HepG2 (cell line): ENCODE data around the gene CBX2. TPM values are rescaled to one million over a fixed set of nuclear protein-coding genes. Genes with fewer than 3 reads are reported as not detected.

Experiments
- CHD2 ChIP-seq: IDR thresholded peaks from 2 replicates; pipeline ENCODE4 v1.6.1; 2011; ENCODE audit warnings: low read depth, low read length, improper control_type of control experiment
- GTF3A ChIP-seq: sonication (generic); formaldehyde crosslinking; conservative IDR thresholded peaks from 2 replicates; pipeline ENCODE4 v1.4.0; 2020; ENCODE audit warnings: mild to moderate bottlenecking, missing genetic modification reagents
- NFE2L1 ChIP-seq: sonication (generic); formaldehyde crosslinking; IDR thresholded peaks from 2 replicates; pipeline ENCODE4 v1.4.0; 2020; ENCODE audit warnings: missing genetic modification reagents, mild to moderate bottlenecking, borderline replicate concordance
- REST ChIP-seq, 2 experiments: IDR thresholded peaks; 2 replicates each; pipeline ENCODE4 v1.6.1; 2011 to 2012; ENCODE audit warnings: low read length in 2 of 2, borderline replicate concordance in 1 of 2, low read depth in 1 of 2, mild to moderate bottlenecking in 1 of 2, moderate library complexity in 1 of 2
- TOPORS ChIP-seq: sonication (generic); formaldehyde crosslinking; IDR thresholded peaks from 2 replicates; pipeline ENCODE4 v1.8.0; 2023; ENCODE audit warnings: mild to moderate bottlenecking, missing genetic modification reagents
- ZNF121 ChIP-seq: sonication (generic); formaldehyde crosslinking; IDR thresholded peaks from 2 replicates; pipeline ENCODE4 v1.5.0; 2020; ENCODE audit warnings: mild to moderate bottlenecking, missing genetic modification reagents
- ZNF274 ChIP-seq: sonication (generic); formaldehyde crosslinking; IDR thresholded peaks from 2 replicates; pipeline ENCODE4 v1.5.1; 2020; ENCODE audit warnings: mild to moderate bottlenecking, missing genetic modification reagents
- ZNF619 ChIP-seq: sonication (generic); formaldehyde crosslinking; IDR thresholded peaks from 2 replicates; pipeline ENCODE4 v1.4.0; 2020; ENCODE audit warnings: mild to moderate bottlenecking, missing genetic modification reagents
- ZNF749 ChIP-seq: sonication (generic); formaldehyde crosslinking; IDR thresholded peaks from 2 replicates; pipeline ENCODE4 v1.8.0; 2022; ENCODE audit warnings: mild to moderate bottlenecking, missing genetic modification reagents, moderate library complexity, borderline replicate concordance
- polyA plus RNA-seq, 8 experiments: library from polyadenylated mRNA; depleted of rRNA in 3 of 8; stranded (reverse) in 7 of 8; unstranded in 1 of 8; fragments of >200 nt; fragmentation: Illumina TruSeq in 4 of 8; extraction: Trizol in 4 of 8; gene quantifications; 2 replicates each; pipeline versions ENCODE4 v1.2.1 to v1.2.3, GENCODE V29; 2011 to 2016; ENCODE audit warnings: low read depth in 4 of 8, missing spikeins in 1 of 8, mixed read lengths in 1 of 8; ENCODE audit not compliant: insufficient read depth in 1 of 8
- total RNA-seq, 5 experiments: library from RNA; depleted of rRNA; stranded (reverse); fragments of >200 nt; fragmentation: Illumina TruSeq; extraction: Trizol; gene quantifications; 2 replicates each; pipeline ENCODE4 v1.2.3, GENCODE V29; 2016; ENCODE audit warnings: low read depth in 1 of 5
- TF ChIP-seq, protein P1 (sequence below): sonication (generic); formaldehyde crosslinking; IDR thresholded peaks from 2 replicates; pipeline ENCODE4 v1.5.0; 2020; ENCODE audit warnings: missing genetic modification reagents
- TF ChIP-seq, protein P2 (sequence below): sonication (generic); formaldehyde crosslinking; IDR thresholded peaks from 2 replicates; pipeline ENCODE4 v1.4.0; 2020; ENCODE audit warnings: missing genetic modification reagents, mild to moderate bottlenecking, borderline replicate concordance
- TF ChIP-seq, protein P3 (sequence below): sonication (generic); formaldehyde crosslinking; IDR thresholded peaks from 2 replicates; pipeline ENCODE4 v1.9.0; 2021; ENCODE audit warnings: mild to moderate bottlenecking, missing genetic modification reagents

CBX2 gene
- total and polyA plus RNA-seq, 2 of the 13 experiments (the other 11 are each of a cell fraction or from before 2014, with no cell fraction given) = 14.5 to 31.1 TPM

DNA sequence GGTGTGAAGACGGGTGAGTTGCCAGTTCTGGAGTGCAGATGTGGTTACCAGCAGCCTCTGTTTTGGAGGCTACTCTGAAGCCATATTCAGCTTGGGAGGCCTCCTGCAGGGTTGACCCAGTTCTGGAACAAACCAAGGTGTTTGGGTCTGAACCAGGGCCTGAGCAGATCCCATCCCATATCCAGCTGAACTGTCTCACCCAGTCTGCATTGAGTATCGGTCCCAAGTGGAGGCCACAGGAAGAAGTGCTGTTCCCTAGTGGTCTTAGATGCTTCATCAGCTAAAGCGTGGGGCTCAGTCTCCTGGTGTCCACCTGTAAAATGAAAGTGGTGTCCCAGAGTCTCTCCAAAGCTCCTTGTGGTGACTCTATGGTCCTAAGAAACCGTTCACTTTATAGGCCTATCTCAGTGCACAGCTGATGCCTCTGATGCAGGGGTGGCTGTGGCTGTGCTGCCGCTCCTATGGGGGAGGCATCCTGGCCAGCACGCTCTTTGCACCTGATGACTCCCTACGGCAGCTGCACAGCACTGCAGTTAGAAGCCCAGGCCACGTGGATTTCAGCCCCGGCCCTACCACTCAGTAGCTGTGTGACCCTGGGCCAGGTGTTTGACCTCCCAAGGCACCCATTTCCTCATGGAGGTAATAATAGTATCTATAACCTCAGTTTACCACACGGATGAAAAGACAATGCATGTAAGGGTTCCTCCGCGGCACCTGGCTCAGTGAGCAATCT, 40.2 kb downstream of the CBX2 start (continued):
- no peak for TF ChIP-seq REST (IDR thresholded peaks at IDR 0.05; ENCODE audit: borderline replicate concordance in 1 of 2, low read depth in 1 of 2, low read length in 2 of 2)
- no peak for TF ChIP-seq NFE2L1 (CRISPR knock-in tag)
- no peak for TF ChIP-seq ZNF619 (CRISPR knock-in tag)
- TF ChIP-seq TOPORS = no peak
- TF ChIP-seq, protein P1, sequence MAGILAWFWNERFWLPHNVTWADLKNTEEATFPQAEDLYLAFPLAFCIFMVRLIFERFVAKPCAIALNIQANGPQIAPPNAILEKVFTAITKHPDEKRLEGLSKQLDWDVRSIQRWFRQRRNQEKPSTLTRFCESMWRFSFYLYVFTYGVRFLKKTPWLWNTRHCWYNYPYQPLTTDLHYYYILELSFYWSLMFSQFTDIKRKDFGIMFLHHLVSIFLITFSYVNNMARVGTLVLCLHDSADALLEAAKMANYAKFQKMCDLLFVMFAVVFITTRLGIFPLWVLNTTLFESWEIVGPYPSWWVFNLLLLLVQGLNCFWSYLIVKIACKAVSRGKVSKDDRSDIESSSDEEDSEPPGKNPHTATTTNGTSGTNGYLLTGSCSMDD = no peak
- TF ChIP-seq GTF3A (CRISPR knock-in tag) = no peak
- no peak for TF ChIP-seq CHD2
- TF ChIP-seq, protein P2, sequence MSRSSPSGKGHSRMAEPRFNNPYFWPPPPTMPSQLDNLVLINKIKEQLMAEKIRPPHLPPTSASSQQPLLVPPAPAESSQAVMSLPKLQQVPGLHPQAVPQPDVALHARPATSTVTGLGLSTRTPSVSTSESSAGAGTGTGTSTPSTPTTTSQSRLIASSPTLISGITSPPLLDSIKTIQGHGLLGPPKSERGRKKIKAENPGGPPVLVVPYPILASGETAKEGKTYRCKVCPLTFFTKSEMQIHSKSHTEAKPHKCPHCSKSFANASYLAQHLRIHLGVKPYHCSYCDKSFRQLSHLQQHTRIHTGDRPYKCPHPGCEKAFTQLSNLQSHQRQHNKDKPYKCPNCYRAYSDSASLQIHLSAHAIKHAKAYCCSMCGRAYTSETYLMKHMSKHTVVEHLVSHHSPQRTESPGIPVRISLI = no peak
- TF ChIP-seq ZNF749 (CRISPR knock-in tag) = no peak
- TF ChIP-seq, protein P3, sequence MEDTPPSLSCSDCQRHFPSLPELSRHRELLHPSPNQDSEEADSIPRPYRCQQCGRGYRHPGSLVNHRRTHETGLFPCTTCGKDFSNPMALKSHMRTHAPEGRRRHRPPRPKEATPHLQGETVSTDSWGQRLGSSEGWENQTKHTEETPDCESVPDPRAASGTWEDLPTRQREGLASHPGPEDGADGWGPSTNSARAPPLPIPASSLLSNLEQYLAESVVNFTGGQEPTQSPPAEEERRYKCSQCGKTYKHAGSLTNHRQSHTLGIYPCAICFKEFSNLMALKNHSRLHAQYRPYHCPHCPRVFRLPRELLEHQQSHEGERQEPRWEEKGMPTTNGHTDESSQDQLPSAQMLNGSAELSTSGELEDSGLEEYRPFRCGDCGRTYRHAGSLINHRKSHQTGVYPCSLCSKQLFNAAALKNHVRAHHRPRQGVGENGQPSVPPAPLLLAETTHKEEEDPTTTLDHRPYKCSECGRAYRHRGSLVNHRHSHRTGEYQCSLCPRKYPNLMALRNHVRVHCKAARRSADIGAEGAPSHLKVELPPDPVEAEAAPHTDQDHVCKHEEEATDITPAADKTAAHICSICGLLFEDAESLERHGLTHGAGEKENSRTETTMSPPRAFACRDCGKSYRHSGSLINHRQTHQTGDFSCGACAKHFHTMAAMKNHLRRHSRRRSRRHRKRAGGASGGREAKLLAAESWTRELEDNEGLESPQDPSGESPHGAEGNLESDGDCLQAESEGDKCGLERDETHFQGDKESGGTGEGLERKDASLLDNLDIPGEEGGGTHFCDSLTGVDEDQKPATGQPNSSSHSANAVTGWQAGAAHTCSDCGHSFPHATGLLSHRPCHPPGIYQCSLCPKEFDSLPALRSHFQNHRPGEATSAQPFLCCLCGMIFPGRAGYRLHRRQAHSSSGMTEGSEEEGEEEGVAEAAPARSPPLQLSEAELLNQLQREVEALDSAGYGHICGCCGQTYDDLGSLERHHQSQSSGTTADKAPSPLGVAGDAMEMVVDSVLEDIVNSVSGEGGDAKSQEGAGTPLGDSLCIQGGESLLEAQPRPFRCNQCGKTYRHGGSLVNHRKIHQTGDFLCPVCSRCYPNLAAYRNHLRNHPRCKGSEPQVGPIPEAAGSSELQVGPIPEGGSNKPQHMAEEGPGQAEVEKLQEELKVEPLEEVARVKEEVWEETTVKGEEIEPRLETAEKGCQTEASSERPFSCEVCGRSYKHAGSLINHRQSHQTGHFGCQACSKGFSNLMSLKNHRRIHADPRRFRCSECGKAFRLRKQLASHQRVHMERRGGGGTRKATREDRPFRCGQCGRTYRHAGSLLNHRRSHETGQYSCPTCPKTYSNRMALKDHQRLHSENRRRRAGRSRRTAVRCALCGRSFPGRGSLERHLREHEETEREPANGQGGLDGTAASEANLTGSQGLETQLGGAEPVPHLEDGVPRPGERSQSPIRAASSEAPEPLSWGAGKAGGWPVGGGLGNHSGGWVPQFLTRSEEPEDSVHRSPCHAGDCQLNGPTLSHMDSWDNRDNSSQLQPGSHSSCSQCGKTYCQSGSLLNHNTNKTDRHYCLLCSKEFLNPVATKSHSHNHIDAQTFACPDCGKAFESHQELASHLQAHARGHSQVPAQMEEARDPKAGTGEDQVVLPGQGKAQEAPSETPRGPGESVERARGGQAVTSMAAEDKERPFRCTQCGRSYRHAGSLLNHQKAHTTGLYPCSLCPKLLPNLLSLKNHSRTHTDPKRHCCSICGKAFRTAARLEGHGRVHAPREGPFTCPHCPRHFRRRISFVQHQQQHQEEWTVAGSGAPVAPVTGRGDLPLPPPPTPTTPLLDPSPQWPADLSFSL (CRISPR knock-in tag) = no peak
- peak; percentile 84 for TF ChIP-seq ZNF274 (CRISPR knock-in tag)
- no peak for TF ChIP-seq ZNF121 (CRISPR knock-in tag)
